Brain pericyte (primary cell): ENCODE data around the gene CD2BP2.
"Not testable (repeated sequence)": the region's sequence is repeated elsewhere in the genome, so short reads cannot be mapped to it uniquely, and the experiment has no call there.

Experiments
- DNase-seq: peaks from one replicate; pipeline ENCODE4 v3.0.0-alpha.2; 2012; ENCODE audit warnings: low read depth, low spot score

CD2BP2 gene

GRCh38 chr16:30355144-30355953 lies at the start of gene CD2BP2:
CD2BP2 (minus strand) TSS chr16:30355308; CDS start chr16:30354681, 627 bp downstream.
- peak; percentile 98 for DNase-seq

GRCh38 chr16:30401768-30402425 lies 46.8 kb upstream of the CD2BP2 start:
- DNase-seq = no peak

- DNase-seq = no peak
Observed at GRCh38 chr16:30399435-30400186, 44.5 kb upstream of the CD2BP2 start.

GRCh38 chr16:30398661-30399434 lies 43.7 kb upstream of the CD2BP2 start:
- no peak for DNase-seq

- no peak for DNase-seq
Observed at GRCh38 chr16:30397776-30398660, 42.9 kb upstream of the CD2BP2 start.

GRCh38 chr16:30397056-30397455 lies 41.9 kb upstream of the CD2BP2 start:
- DNase-seq = no peak

GRCh38 chr16:30396627-30397026 lies 41.5 kb upstream of the CD2BP2 start:
- not testable (repeated sequence) for DNase-seq

GRCh38 chr16:30395992-30396585 lies 41.0 kb upstream of the CD2BP2 start:
- no peak for DNase-seq

- no peak for DNase-seq
Observed at GRCh38 chr16:30395155-30395991, 40.3 kb upstream of the CD2BP2 start, which contains the start of gene ZNF48. ZNF48 (plus strand) TSS chr16:30395420; CDS start chr16:30395795, 375 bp downstream.

- DNase-seq = no peak
Observed at GRCh38 chr16:30394592-30395154, 39.6 kb upstream of the CD2BP2 start.

- no peak for DNase-seq
Observed at GRCh38 chr16:30383521-30383920, 28.4 kb upstream of the CD2BP2 start.

GRCh38 chr16:30382111-30382881 lies 27.2 kb upstream of the CD2BP2 start, which contains the start of gene SEPTIN1:
SEPTIN1 (minus strand) TSS chr16:30382561; CDS start chr16:30382542, 19 bp downstream.
- no peak for DNase-seq

- no peak for DNase-seq
Observed at GRCh38 chr16:30381291-30382041, 26.4 kb upstream of the CD2BP2 start.

GRCh38 chr16:30380803-30381208 lies 25.7 kb upstream of the CD2BP2 start:
- no peak for DNase-seq

- DNase-seq = no peak
Observed at GRCh38 chr16:30380072-30380802, 25.1 kb upstream of the CD2BP2 start.

GRCh38 chr16:30379158-30379783 lies 24.2 kb upstream of the CD2BP2 start:
- no peak for DNase-seq
